Sigmoid colon (tissue), 7 donors: ENCODE results near the gene ZNF335. TPM values are rescaled to one million over a fixed set of nuclear protein-coding genes. Genes with fewer than 3 reads are reported as not detected.

Experiments
- DNase-seq: peaks from one replicate; pipeline ENCODE4 v3.0.0-alpha.2; 2019
- H3K27ac ChIP-seq, 4 donors: fragments of 200-600 bp; sonication (generic); one replicate each; pipeline ENCODE4 v1.5.1; 2016 to 2019; ENCODE audit warnings: mild to moderate bottlenecking in 1 of 4
- H3K27me3 ChIP-seq, 3 donors: fragments of 200-600 bp; sonication (generic); one replicate each; pipeline ENCODE4 v1.5.1; 2019; ENCODE audit warnings: mild to moderate bottlenecking in 1 of 3
- H3K36me3 ChIP-seq, 4 donors: fragments of 200-600 bp; sonication (generic); one replicate each; pipeline ENCODE4 v1.5.1; 2016 to 2019
- H3K4me1 ChIP-seq, 4 donors: fragments of 200-600 bp; sonication (generic); one replicate each; pipeline ENCODE4 v1.5.1; 2017 to 2019
- H3K4me3 ChIP-seq, 4 donors: fragments of 200-600 bp; sonication (generic); one replicate each; pipeline ENCODE4 v1.5.1; 2017 to 2019; ENCODE audit warnings: mild to moderate bottlenecking in 2 of 4, moderate library complexity in 1 of 4
- H3K9me3 ChIP-seq, 4 donors: fragments of 200-600 bp in 3 of 4; sonication (generic) in 3 of 4; one replicate each; pipeline versions ENCODE4 v1.5.1 to v1.6.1; 2013 to 2019
- CTCF ChIP-seq, 4 experiments: fragments of 450-650 bp in 3 of 4; fragments of 200-600 bp in 1 of 4; IDR thresholded peaks; one replicate each; pipeline ENCODE4 v1.5.1; 2016 to 2019; ENCODE audit warnings: antibody characterized with exemption in 4 of 4, mild to moderate bottlenecking in 3 of 4, moderate library complexity in 2 of 4
- EP300 ChIP-seq, 4 donors: sonication (generic); formaldehyde crosslinking; IDR thresholded peaks; one replicate each; pipeline ENCODE4 v1.6.1; 2017; ENCODE audit warnings: antibody characterized with exemption in 4 of 4
- POLR2A ChIP-seq, 2 donors: fragments of 450-650 bp; IDR thresholded peaks; one replicate each; pipeline ENCODE4 v1.6.1; 2016; ENCODE audit warnings: antibody characterized with exemption in 2 of 2, mild to moderate bottlenecking in 2 of 2, moderate library complexity in 2 of 2
- POLR2AphosphoS5 ChIP-seq, 4 donors: sonication (generic); formaldehyde crosslinking; IDR thresholded peaks; one replicate each; pipeline ENCODE4 v1.6.1; 2017; ENCODE audit warnings: antibody characterized with exemption in 4 of 4
- WGBS, 2 donors: extraction: QIAGEN DNeasy Blood & Tissue Kit; methylation state at CpG; one replicate each; pipeline ENCODE4 v1.1.7; 2013; 5-methylcytosine and 5-hydroxymethylcytosine counted together
- intact Hi-C: fragments of 100-400 bp; cut with DNase I; formaldehyde crosslinking; loops from one replicate; pipeline ENCODE4 v1.15.1; 2023
- polyA plus RNA-seq, 3 donors: library from polyadenylated mRNA; stranded (reverse); fragments of 200-250 nt; gene quantifications; one replicate each; pipeline ENCODE4 v1.2.3, GENCODE V29; 2013
- total RNA-seq, 4 donors: library from RNA; depleted of rRNA; stranded (reverse); fragments of >200 nt; gene quantifications; one replicate each; pipeline ENCODE4 v1.1.0, GENCODE V29; 2016
- donor health status: healthy with polysubstance abuse.
- donor health status: Bipolar disorder and iron deficiency.
- donor health status: healthy.

The ZNF335 gene
- total RNA-seq = 10 to 100 TPM; 12.0 to 24.4 (median 14.9) TPM
- 10 to 100 TPM in 1 of 3 donors, 1 to 10 TPM in 2; 5.4 to 17.1 (median 5.5) TPM for polyA plus RNA-seq

- Histone ChIP-seq H3K27me3 (no peaks in the 10 kb centered on the region), H3K36me3 (peaks cover 20 to 28% (median 26%) of the 10 kb centered on the region in 4 donors), H3K4me3 (peak within 1 kb of the TSS; percentile 65 to 92 (median 77)), H3K4me1 (peaks cover 0 to 36% (median 25%) of the 10 kb centered on the region in 4 donors), H3K27ac (peak within 1 kb of the TSS; percentile 92 to 99 (median 98)), H3K9me3 (no peaks in the 10 kb centered on the region)
- TF ChIP-seq CTCF (IDR thresholded peaks at IDR 0.05) (peak; percentile 18 to 51 (median 38)), EP300 (IDR thresholded peaks at IDR 0.05) (peak in 1 of 4 donors; percentile 61), POLR2A (IDR thresholded peaks at IDR 0.05) (peak; percentile 49 to 62), POLR2AphosphoS5 (IDR thresholded peaks at IDR 0.05) (peak; percentile 76 to 87 (median 80))
- intact Hi-C loops = loop anchor here (1.0 to 5.0 kb wide), 4 partner anchors 37 to 140 kb away; partner anchors contain the start of genes CTSA, NCOA5, NEURL2 and SNX21
- 0% methylated on average over 72 of the region's 72 CpGs for WGBS, 2 donors
- peak; percentile 98 for DNase-seq
These were observed at the start of gene ZNF335 for GRCh38 chr20:45971675-45972499. Gene ZNF335 (minus strand): TSS chr20:45972203. CDS start chr20:45971410, 793 bp downstream.

- 51 to 65% methylated on average over 4 of the region's 4 CpGs for WGBS, 2 donors
- H3K27me3 ChIP-seq = peaks cover 20 to 95% (median 50%) of the 10 kb centered on the region in 3 donors
- H3K9me3 ChIP-seq = no peaks in the 10 kb centered on the region
- peaks cover 0 to 19% (median 17%) of the 10 kb centered on the region in 4 donors for H3K4me1 ChIP-seq
- H3K36me3 ChIP-seq = no peaks in the 10 kb centered on the region
- no peak for DNase-seq
- intact Hi-C loops = loop anchor here (5.0 kb wide), 1 partner anchor 327 kb away; no protein-coding TSS in a partner anchor
- no peak overlapping the region for H3K4me3 ChIP-seq
- no peak for TF ChIP-seq EP300 (IDR thresholded peaks at IDR 0.05)
- TF ChIP-seq POLR2A (IDR thresholded peaks at IDR 0.05) = no peak
- TF ChIP-seq CTCF (IDR thresholded peaks at IDR 0.05) = no peak
- TF ChIP-seq POLR2AphosphoS5 (IDR thresholded peaks at IDR 0.05) = no peak
- no peak overlapping the region for H3K27ac ChIP-seq
These were observed 48.6 kb upstream of the ZNF335 start for GRCh38 chr20:46020555-46020954.

- H3K36me3 ChIP-seq = no peaks in the 10 kb centered on the region
- H3K4me1 ChIP-seq = peaks cover 0 to 27% (median 25%) of the 10 kb centered on the region in 4 donors
- H3K4me3 ChIP-seq = no peak overlapping the region
- H3K9me3 ChIP-seq = no peaks in the 10 kb centered on the region
- no peak for TF ChIP-seq EP300 (IDR thresholded peaks at IDR 0.05)
- no peak for TF ChIP-seq POLR2A (IDR thresholded peaks at IDR 0.05)
- no peak for TF ChIP-seq POLR2AphosphoS5 (IDR thresholded peaks at IDR 0.05)
- no peak for TF ChIP-seq CTCF (IDR thresholded peaks at IDR 0.05)
- peaks cover 24 to 93% (median 60%) of the 10 kb centered on the region in 3 donors for H3K27me3 ChIP-seq
- WGBS, 2 donors = 56 to 63% methylated on average over 6 of the region's 6 CpGs
- H3K27ac ChIP-seq = no peak overlapping the region
- intact Hi-C loops = no loop called here
- no peak for DNase-seq
These were observed 46.6 kb upstream of the ZNF335 start for GRCh38 chr20:46018611-46019010.

- TF ChIP-seq CTCF (IDR thresholded peaks at IDR 0.05) = no peak
- TF ChIP-seq POLR2A (IDR thresholded peaks at IDR 0.05) = no peak
- no peak for TF ChIP-seq POLR2AphosphoS5 (IDR thresholded peaks at IDR 0.05)
- no peak for TF ChIP-seq EP300 (IDR thresholded peaks at IDR 0.05)
- peaks cover 29 to 93% (median 62%) of the 10 kb centered on the region in 3 donors for H3K27me3 ChIP-seq
- H3K27ac ChIP-seq = no peak overlapping the region
- no peaks in the 10 kb centered on the region for H3K9me3 ChIP-seq
- DNase-seq = no peak
- 50 to 58% methylated on average over 4 of the region's 4 CpGs for WGBS, 2 donors
- H3K4me3 ChIP-seq = no peak overlapping the region
- intact Hi-C loops = no loop called here
- peaks cover 0 to 30% (median 28%) of the 10 kb centered on the region in 4 donors for H3K4me1 ChIP-seq
- no peaks in the 10 kb centered on the region for H3K36me3 ChIP-seq
These were observed 46.1 kb upstream of the ZNF335 start for GRCh38 chr20:46018112-46018511.
